GM20000 (cell line): ENCODE data around the gene PLEKHG7.

Source experiments
- DNase-seq: peaks from one replicate; pipeline ENCODE4 v3.0.0; 2012; ENCODE audit warnings: low spot score
- CTCF ChIP-seq: IDR thresholded peaks from 2 replicates; pipeline ENCODE4 v1.5.1; 2012; ENCODE audit warnings: mild to moderate bottlenecking, control low read depth; ENCODE audit errors: extremely low read depth, missing control alignments

The PLEKHG7 gene

GRCh38 chr12:92803903-92804302 lies 101.1 kb downstream of the PLEKHG7 start:
- DNase-seq: no peak
- no peak for TF ChIP-seq CTCF

- peak; percentile 24 for DNase-seq
- TF ChIP-seq CTCF: no peak
These were observed 107.6 kb downstream of the PLEKHG7 start for GRCh38 chr12:92810370-92810769.

DNA sequence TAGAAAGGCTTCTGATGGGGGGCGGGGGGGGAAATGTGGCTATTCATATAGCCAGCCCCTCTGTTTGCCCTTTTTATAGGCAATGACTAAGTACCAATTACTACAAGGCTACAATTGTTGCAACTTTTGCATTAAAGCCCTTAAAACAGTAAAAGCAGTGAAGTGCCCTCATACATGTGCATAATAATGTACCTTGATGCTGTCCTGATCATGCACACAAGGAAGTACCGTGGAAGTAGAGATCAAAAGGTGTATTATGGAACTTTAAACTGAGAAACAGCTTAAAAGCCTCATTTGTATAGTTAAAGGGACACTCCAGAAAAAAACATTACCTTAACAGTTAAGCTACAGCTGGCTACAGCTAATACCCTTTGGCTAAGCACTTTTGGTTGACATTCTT lies 111.8 kb downstream of the PLEKHG7 start:
- TF ChIP-seq CTCF: no peak
- DNase-seq: no peak

GRCh38 chr12:92821142-92821541 lies 118.4 kb downstream of the PLEKHG7 start:
- no peak for DNase-seq
- TF ChIP-seq CTCF: no peak
